GM23248 (cell line): ENCODE data around the gene GSE1. TPM values are rescaled to one million over a fixed set of nuclear protein-coding genes. Genes with fewer than 3 reads are reported as not detected.

ENCODE experiments used
- DNase-seq: peaks from one replicate; pipeline ENCODE4 v3.0.0-alpha.2; 2015
- H2AFZ ChIP-seq: fragments of 200-600 bp; sonication (generic); 2 replicates; pipeline ENCODE4 v1.6.1; 2016; ENCODE audit warnings: antibody characterized with exemption
- H3F3A ChIP-seq: fragments of 200-600 bp; sonication (generic); 2 replicates; pipeline ENCODE4 v1.6.1; 2016; ENCODE audit warnings: mild to moderate bottlenecking, antibody characterized with exemption, mixed run types; ENCODE audit not compliant: insufficient read depth
- H3K27ac ChIP-seq: fragments of 200-600 bp; sonication (generic); 2 replicates; pipeline ENCODE4 v1.5.1; 2016; ENCODE audit warnings: mild to moderate bottlenecking
- H3K27me3 ChIP-seq: fragments of 200-600 bp; sonication (generic); replicated peaks from 2 replicates; pipeline ENCODE4 v1.6.1; 2016; ENCODE audit warnings: mild to moderate bottlenecking; ENCODE audit not compliant: insufficient read depth
- H3K36me3 ChIP-seq: fragments of 200-600 bp; sonication (generic); 2 replicates; pipeline ENCODE4 v1.6.1; 2016; ENCODE audit warnings: low read depth, mild to moderate bottlenecking
- H3K4me1 ChIP-seq: fragments of 200-600 bp; sonication (generic); 2 replicates; pipeline ENCODE4 v1.6.1; 2016; ENCODE audit warnings: mild to moderate bottlenecking; ENCODE audit not compliant: insufficient read depth
- H3K4me2 ChIP-seq: fragments of 200-600 bp; sonication (generic); one replicate; pipeline ENCODE4 v1.6.1; 2016; ENCODE audit warnings: mild to moderate bottlenecking; ENCODE audit not compliant: unreplicated experiment
- H3K4me3 ChIP-seq: fragments of 200-600 bp; sonication (generic); 2 replicates; pipeline ENCODE4 v1.5.1; 2016; ENCODE audit warnings: mild to moderate bottlenecking
- H3K79me2 ChIP-seq: fragments of 200-600 bp; sonication (generic); 2 replicates; pipeline ENCODE4 v1.6.1; 2016; ENCODE audit warnings: mild to moderate bottlenecking; ENCODE audit not compliant: insufficient read depth
- H3K9ac ChIP-seq: fragments of 200-600 bp; sonication (generic); 2 replicates; pipeline ENCODE4 v1.6.1; 2016; ENCODE audit warnings: mild to moderate bottlenecking
- H3K9me2 ChIP-seq: fragments of 200-600 bp; sonication (generic); 2 replicates; pipeline ENCODE4 v1.6.1; 2016; ENCODE audit warnings: mixed run types, mild to moderate bottlenecking, moderate library complexity; ENCODE audit not compliant: insufficient read depth
- H3K9me3 ChIP-seq: fragments of 200-600 bp; sonication (generic); one replicate; pipeline ENCODE4 v1.6.1; 2017; ENCODE audit warnings: low read depth
- H4K20me1 ChIP-seq: fragments of 200-600 bp; sonication (generic); 2 replicates; pipeline ENCODE4 v1.6.0; 2016; ENCODE audit not compliant: insufficient read depth
- EZH2 ChIP-seq: fragments of 200-600 bp; sonication (generic); IDR thresholded peaks from 2 replicates; pipeline ENCODE4 v1.6.1; 2018; ENCODE audit warnings: antibody characterized with exemption, mild to moderate bottlenecking; ENCODE audit not compliant: insufficient read depth, poor library complexity, severe bottlenecking
- EZH2phosphoT487 ChIP-seq: fragments of 200-600 bp; sonication (generic); IDR thresholded peaks from 2 replicates; pipeline ENCODE4 v1.6.1; 2018; ENCODE audit warnings: antibody characterized with exemption, moderate library complexity, mild to moderate bottlenecking, low read depth; ENCODE audit not compliant: insufficient read depth
- WGBS, 2 experiments: methylation state at CpG; one replicate each; pipeline ENCODE4 v1.1.6; 2015 to 2017; ENCODE audit warnings: low lambda C conversion rate in 2 of 2, low coverage in 1 of 2; ENCODE audit errors: missing lambda C conversion rate in 2 of 2; 5-methylcytosine and 5-hydroxymethylcytosine counted together
- in situ Hi-C: fragments of 300-500 bp; cut with MboI; formaldehyde crosslinking; loops from 2 replicates; pipeline ENCODE4 v1.15.0; 2020
- polyA plus RNA-seq: library from polyadenylated mRNA; unstranded; fragments of >200 nt; fragmentation: Nextera tagmentation; extraction: Ambion mirVana; gene quantifications from 2 replicates; pipeline ENCODE4 v1.2.1, GENCODE V29; 2016
- total RNA-seq: library from RNA; depleted of rRNA; stranded (reverse); fragments of >200 nt; shearing (Covaris generic); gene quantifications from 2 replicates; pipeline ENCODE4 v1.2.3, GENCODE V29; 2014

GSE1 gene
- total and polyA plus RNA-seq, 2 experiments from 2014 or later: 11.6 to 35.1 TPM

DNA sequence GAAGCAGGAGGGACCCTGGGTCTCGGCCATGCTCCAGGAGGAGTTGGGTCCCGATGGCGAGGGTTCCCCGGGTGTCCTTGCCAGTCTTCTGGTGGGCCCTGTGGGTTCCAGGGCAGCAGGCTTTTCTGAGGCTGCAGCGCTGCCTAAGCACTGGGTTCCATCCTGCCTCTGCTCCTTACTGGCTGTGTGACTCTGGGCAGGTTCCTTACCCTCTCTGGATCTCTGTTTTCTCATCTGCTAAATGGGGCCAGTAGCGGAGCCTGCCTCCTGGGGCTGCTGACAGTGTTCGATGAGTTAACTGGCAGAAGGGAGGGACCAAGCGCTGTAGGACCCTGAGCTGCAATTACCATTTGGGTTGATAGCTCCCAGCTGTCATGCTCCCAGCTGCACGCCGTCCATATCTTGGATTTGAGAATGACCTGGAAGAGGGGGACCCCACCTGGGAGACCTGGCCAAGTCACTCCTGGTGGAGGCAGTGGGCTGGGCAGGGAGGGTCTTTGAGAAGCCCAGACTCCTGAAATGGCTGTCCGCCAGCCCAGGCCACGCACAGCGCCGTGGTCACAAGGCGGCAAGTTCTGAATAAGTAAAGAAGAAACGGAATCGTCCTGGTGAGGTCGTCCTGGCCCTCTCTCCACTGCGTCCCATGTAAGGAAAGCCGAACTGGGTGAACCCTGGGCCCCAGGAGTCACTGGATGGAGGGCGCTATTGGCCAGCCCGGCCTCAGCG is 47.2 kb upstream of the GSE1 start:
- Histone ChIP-seq H3K4me1 (no peaks in the 10 kb centered on the region), H3K9me3 (no peaks in the 10 kb centered on the region), H3K36me3 (no peaks in the 10 kb centered on the region), H3K4me2 (no peak overlapping the region), H3K27ac (no peak overlapping the region), H3K9ac (no peak overlapping the region), H2AFZ (no peak overlapping the region), H3K9me2 (no peaks in the 10 kb centered on the region), H3K4me3 (no peak overlapping the region), H3F3A (no peaks in the 10 kb centered on the region), H3K27me3 (no peaks in the 10 kb centered on the region), H3K79me2 (peaks cover 98% of the 10 kb centered on the region), H4K20me1 (peaks cover 12% of the 10 kb centered on the region)
- TF ChIP-seq EZH2phosphoT487 (no peak), EZH2 (no peak)
- no peak for DNase-seq
- WGBS, 2 experiments: 90 to 91% methylated on average over 20 to 23 of the region's 23 CpGs
- in situ Hi-C loops: no loop called here

DNA sequence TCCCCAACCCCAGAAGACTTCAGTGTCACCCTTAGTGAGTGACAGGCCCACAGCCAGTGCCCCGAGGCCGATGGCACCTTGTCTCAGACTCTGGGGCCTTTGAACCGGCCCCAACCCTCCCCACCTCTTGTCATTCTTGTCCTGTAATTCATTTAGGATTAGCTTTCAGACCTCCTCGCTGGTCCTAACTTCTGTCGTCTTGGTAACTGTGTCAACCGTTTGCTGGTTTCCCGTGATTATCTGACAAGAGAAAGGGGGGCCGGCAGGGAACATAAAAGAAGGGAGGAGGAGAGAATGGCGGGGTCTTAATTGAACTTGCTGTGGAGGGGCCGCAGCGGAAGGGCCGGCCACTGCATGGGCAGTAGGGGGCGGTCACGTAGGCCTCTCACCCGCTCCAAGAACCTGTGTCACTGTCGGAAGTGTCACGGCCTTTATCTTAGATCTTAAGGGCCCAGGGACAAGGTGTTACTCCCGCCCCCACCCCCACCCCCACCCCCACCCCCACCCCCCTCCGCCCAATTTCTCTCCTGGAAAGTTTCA is 46.5 kb upstream of the GSE1 start:
- Histone ChIP-seq H3K27ac (no peak overlapping the region), H3K4me3 (no peak overlapping the region), H3K36me3 (no peaks in the 10 kb centered on the region), H3K9ac (no peak overlapping the region), H3K4me2 (no peak overlapping the region), H3F3A (no peaks in the 10 kb centered on the region), H3K4me1 (no peaks in the 10 kb centered on the region), H3K79me2 (peaks cover 98% of the 10 kb centered on the region), H3K9me2 (no peaks in the 10 kb centered on the region), H4K20me1 (peaks cover 12% of the 10 kb centered on the region), H2AFZ (no peak overlapping the region), H3K27me3 (no peaks in the 10 kb centered on the region), H3K9me3 (no peaks in the 10 kb centered on the region)
- no peak for DNase-seq
- TF ChIP-seq EZH2 (no peak), EZH2phosphoT487 (no peak)
- WGBS, 2 experiments: 93 to 95% methylated on average over 9 to 19 of the region's 19 CpGs
- in situ Hi-C loops: no loop called here

DNA sequence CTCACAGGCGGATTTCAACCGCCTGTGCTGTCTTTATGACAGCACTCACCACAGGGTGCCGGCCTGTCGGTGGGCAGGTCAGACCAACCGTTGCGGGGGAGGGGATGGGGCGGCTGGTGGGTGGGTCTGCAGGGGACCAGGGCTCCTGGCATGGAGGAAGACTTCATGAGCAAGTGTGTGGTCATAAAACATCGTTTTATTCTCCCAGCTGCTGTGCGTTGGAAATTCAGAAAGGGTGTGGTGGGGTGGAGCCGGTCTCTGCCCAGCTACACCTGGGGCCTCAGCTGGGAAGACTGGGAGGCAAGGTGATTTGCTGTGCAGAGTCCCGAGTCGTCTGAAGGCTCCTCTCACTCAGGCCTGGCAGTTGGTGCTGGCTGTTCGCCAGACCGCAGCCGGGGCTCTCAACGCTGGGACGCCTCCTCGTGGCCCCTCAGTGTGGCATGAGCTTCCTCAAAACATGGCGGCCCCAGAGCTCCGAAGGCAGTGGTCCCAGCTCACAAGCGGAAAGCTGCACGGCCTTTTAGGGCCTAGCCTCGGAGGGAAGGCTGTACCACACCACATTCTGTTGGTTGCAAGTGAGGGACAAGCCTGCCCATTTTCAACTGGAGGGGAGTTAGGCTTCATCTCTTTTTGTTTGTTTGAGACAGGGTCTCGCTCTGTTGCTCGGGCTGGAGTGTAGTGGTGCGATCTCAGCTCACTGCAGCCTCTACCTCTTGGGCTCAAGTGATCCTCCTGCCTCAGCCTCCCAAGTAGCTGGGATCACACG is 45.8 kb upstream of the GSE1 start:
- peaks cover 98% of the 10 kb centered on the region for H3K79me2 ChIP-seq
- in situ Hi-C loops: no loop called here

DNA sequence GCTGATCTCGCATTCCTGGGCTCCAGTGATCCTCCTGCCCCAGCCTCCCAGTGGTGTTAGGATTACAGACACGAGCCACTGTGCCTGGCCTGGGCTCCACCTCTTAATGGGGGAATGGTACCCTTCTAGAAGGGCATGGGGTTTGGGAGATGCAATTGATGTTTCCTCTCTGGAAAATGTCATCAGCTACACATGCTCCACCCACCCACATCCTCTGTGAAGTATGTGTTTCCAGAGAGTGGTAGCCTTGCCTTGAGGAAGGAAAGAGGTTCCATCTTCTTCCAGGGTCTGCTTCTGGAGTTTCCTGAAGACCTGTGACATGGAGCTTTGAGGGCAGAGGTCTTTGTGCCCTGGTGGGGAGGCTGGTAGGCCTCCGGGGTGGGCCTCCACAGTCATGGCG is 45.2 kb upstream of the GSE1 start:
- Histone ChIP-seq H3K4me3 (no peak overlapping the region), H3K36me3 (no peaks in the 10 kb centered on the region), H3K27ac (no peak overlapping the region), H3K79me2 (peaks cover 98% of the 10 kb centered on the region), H2AFZ (no peak overlapping the region), H3K4me2 (no peak overlapping the region), H3K9ac (no peak overlapping the region), H3F3A (no peaks in the 10 kb centered on the region), H3K4me1 (no peaks in the 10 kb centered on the region), H3K9me2 (no peaks in the 10 kb centered on the region), H3K9me3 (no peaks in the 10 kb centered on the region), H4K20me1 (peaks cover 12% of the 10 kb centered on the region), H3K27me3 (no peaks in the 10 kb centered on the region)
- no peak for TF ChIP-seq EZH2
- TF ChIP-seq EZH2phosphoT487: no peak
- 87 to 89% methylated on average over 4 of the region's 4 CpGs for WGBS, 2 experiments
- in situ Hi-C loops: no loop called here
- no peak for DNase-seq

More for the DNA sequence above, 45.8 kb upstream of the GSE1 start:
- no peak overlapping the region for H3K4me3 ChIP-seq
- no peak for DNase-seq
- no peaks in the 10 kb centered on the region for H3K36me3 ChIP-seq
- peaks cover 12% of the 10 kb centered on the region for H4K20me1 ChIP-seq
- H3K9ac ChIP-seq: no peak overlapping the region
- WGBS, 2 experiments: 91 to 94% methylated on average over 25 to 27 of the region's 27 CpGs
- no peak overlapping the region for H3K4me2 ChIP-seq
- no peak for TF ChIP-seq EZH2
- no peak for TF ChIP-seq EZH2phosphoT487
- no peaks in the 10 kb centered on the region for H3K4me1 ChIP-seq
- H3K9me2 ChIP-seq: no peaks in the 10 kb centered on the region
- H3K27me3 ChIP-seq: no peaks in the 10 kb centered on the region
- no peak overlapping the region for H3K27ac ChIP-seq
- H3F3A ChIP-seq: no peaks in the 10 kb centered on the region
- H2AFZ ChIP-seq: no peak overlapping the region
- no peaks in the 10 kb centered on the region for H3K9me3 ChIP-seq
